ENCODE results near the gene INKA2.
A peak's percentile ranks its signal among the peaks of the same experiment; 100 is the strongest.

Gene INKA2

GRCh38 chr1:111696330-111696729 is 42.9 kb downstream of the INKA2 start:
- no peak for DNase-seq

- DNase-seq, result no peak
These were observed 43.4 kb downstream of the INKA2 start for GRCh38 chr1:111695801-111696200.

- peak; percentile 30 for DNase-seq
These were observed 47.3 kb downstream of the INKA2 start for GRCh38 chr1:111691886-111692285.

GRCh38 chr1:111690306-111690617 is 48.9 kb downstream of the INKA2 start:
- DNase-seq, result no peak

Data from MV-4-11 (cell line).